ENCODE measurements around the gene KCNK5.
A peak's percentile ranks its signal among the peaks of the same experiment; 100 is the strongest.

The KCNK5 gene

GRCh38 chr6:39240155-39240757, 11.0 kb upstream of the KCNK5 start:
- DNase-seq: no peak

DNA sequence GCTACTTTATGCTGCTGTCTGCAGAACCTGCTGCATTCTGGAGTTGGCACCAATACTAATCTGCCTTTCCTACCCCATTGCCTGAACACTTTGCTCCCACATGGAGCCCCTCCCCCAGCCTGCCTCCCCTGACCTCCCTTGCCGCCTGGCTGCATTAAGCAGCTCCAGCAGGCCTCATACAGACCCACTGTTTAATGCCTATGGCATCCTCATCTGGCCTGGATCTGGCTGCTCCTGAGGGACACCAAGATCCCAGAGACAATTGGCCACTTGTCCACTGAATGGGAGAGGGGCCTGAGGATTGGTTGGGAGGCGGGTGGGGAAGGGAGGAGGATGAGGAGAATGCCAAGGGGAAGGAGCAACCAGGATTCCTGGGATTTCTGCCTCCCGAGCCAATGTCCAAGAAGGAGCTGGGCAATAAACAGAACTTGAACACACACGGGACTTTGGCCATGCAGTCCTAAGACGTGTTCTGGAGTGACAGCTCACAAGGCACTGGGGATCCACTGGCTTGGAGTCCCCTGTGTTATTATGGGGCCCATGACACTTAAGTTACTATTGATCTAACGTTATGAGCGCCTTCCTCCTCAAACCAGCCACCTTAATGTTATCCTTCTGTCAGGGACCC, 10.4 kb upstream of the KCNK5 start:
- no peak for DNase-seq

DNA sequence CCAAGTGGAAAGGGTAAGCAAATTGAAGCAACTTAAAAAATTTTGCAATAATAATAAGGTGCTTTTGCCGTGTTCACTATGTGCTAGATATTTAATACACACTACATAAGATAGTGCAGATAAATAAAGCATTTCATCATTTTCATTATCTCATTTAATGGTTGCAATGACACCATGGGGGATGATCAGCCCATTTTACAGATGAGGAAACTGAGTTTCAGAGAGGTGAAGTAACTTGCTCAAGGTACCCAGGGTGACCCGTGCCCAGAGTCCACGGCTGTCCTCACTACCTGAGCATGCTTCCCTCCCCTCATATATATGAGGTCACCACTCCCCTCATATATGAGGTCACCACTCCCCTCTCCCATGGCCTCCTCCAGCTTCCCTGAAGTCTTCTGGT, 7.5 kb upstream of the KCNK5 start:
- no peak for DNase-seq

GRCh38 chr6:39233333-39233732, 4.1 kb upstream of the KCNK5 start:
- DNase-seq: no peak

GRCh38 chr6:39231521-39232243, 2.4 kb upstream of the KCNK5 start:
- DNase-seq: no peak

GRCh38 chr6:39230654-39231035, 1.4 kb upstream of the KCNK5 start:
- DNase-seq: no peak

DNA sequence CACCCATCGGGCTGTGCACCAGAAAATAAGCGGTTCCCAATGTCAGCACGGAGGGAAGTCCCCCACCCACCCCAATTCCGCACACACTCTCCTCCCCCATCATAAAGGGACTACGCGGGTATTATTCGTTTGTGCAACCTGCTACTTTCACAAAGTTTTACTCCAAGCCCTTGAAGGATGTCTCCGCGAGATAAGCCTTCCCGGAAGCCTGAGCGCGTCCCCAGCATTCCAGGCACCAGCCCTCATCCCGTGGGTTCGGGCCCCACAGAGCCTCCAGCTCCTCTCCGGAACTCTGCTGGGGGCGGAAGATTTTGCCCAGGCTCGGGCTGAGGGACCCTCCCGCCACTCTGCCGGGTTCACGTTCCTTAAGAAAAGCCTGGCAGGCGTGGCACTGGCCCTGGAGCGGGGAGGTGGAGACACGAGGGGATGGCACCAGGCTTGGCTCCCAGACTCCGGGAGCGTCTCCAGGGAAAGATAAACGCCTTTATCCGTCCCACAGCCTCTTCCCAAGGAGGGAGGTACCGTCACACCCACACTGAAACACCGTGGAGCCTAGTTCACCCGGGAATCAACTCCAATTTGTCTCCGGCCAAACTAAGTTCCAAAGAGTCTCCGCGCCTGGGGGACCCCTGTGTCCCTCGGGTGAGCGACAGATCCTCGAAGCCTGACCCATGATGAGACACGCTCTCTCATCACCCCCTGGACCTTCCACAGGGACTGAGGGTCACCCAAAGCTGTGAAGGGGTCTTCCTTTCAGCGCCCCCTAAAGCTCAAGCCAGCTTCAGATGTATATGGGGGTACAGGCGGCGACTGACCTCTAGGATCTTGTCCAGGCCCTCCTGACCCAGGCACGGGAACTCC, 934 bp downstream of the KCNK5 start:
- no peak for DNase-seq

- no peak for DNase-seq
Measured at GRCh38 chr6:39227476-39227875, 1.8 kb downstream of the KCNK5 start.

GRCh38 chr6:39226639-39227329, 2.5 kb downstream of the KCNK5 start:
- no peak for DNase-seq

GRCh38 chr6:39225946-39226437, 3.3 kb downstream of the KCNK5 start:
- no peak for DNase-seq

DNA sequence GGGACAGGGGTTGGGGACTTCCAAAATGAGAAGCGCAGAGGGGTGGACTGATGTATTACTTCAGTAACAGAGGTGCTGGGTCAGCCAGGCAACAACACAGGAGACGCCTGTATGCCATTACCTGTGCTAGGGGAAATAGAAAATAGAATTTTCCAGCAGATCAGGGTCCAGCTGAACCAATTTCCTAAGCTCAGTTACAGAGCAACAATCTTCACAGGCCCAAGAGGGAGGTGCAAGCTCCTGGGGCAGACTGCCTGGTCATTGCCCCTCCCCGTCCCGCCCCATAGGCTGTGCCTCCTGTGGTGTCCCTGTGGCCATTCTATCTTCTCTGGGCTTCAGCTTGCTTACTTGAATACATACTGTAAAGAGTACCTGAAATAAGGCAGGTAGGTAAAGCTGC, 3.7 kb downstream of the KCNK5 start:
- DNase-seq: no peak

DNA sequence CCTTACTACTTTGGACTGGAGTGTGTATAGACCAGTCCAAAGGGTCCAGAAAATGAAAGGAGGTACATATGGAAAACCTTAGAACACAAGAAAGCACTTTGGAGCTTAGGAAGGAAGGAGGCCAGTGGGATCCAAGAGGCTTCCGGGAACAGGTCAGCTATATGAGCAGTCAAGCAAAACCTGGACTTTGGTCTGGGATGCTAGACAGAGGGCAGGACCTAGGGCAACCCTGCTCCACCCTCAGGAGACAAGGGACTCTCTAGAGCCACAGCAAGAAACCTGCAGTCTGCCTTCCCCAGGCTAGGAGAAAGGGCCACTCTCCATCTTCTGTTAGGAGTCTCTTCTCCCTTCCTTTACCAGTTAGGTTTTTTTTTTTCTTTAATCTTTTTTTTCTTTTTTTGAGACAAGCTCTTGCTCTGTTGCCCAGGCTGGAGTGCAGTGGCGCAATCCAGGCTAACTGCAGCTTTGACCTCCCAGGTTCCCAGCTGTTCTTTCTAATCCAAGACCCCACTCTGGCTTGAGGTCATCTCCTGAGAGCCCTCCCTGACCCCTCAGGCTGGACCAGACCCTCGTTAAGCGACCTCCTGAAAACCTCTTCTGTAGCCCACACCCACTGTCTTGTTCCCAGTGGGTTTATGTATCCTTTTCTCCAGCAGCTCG, 4.6 kb downstream of the KCNK5 start:
- DNase-seq: no peak

GRCh38 chr6:39224011-39224410, 5.3 kb downstream of the KCNK5 start:
- DNase-seq: no peak

DNA sequence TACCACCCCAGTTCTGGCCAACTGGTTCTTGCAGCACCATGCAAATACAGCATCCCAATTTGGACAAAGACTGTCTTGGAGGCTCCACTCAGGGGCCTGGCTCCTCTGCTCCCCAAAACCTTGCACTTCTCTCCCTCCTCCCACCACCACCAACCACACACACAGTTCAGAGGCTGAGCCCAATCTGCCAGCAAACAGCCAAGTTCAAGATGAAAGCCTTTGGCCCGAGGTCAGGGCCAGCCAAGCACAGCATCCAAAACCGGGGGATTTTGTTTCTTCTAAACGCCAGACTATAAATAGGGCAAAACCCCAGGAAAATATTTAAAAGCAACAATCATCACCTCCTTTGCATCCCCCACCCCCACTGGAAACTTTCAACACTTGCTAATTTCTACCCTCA, 5.7 kb downstream of the KCNK5 start:
- DNase-seq: no peak

DNA sequence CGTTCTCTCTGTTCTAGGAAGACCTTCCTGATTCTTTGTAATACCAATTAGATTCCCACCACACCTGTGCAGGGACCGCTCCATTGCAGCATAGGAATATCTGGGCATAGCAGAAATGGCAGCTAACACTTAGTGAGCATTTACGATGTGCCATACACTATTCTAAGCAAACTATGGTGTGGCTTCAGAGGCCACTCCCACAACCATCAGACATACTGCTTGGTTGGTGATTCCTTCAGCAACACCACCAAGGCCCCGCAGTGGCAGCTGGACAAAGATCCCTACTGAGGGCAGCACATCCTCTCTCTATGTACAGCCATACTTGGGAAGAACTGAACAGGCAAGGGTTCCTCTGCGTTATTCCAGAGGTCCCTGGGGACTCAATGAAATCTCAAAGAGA, 6.2 kb downstream of the KCNK5 start:
- no peak for DNase-seq

DNA sequence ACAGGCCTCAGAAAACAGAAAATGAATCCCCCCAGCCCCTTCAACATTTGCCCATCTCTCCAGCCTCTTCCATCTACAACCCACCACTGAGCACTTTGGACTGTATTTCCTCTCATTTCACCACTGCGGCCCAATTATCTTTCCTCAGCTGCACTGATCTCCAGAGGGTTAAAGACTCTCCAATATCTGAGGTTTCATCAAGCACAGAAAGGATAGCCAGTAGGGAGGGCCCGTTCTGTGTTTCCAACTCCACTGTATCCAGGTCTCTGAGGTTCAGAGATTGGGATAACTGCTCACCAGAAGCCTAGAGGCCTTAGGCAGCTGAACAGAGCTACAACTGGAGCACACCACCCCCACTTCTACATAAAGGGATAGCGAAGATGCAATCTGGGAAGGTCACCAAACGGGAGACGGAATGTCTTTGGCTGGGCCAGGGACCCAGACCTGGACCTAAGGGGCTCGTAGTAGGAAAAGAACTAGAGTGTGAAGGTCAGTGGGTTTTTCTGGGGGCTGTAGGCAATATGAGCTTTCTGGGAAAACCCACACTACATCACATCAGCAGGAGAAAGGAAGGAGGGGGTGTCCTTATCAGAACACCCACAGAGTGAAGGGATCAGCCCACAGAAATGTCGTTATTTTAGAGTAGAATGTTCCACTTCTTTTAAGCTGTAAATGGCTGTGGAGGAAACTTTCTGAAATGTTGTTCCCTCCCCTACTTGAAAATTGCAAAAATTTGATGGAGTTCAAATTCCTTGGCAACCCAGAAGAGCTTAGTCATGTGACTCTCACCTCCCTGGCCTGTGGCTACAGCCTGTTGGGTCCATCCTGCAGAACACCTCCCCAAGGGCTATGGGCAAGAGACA, 7.3 kb downstream of the KCNK5 start:
- DNase-seq: no peak

DNA sequence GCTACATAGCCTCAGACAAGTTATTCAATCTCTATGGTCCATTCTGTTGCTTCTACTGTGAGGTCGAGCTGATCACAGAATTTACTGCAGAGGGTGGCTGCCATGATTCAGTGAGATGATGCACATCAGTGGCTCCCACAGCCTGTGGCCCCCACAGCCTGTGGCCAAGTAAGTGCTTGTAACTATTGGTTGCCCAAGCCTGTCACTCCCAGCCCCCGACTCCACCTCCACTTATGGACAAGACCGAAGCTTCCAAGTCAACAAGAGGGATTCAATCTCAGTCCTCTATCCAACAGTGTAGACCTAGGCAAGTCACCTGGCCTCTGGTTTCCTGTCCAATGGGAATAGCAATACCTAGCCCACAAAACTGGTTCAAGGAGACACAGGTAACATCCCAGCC, 8.2 kb downstream of the KCNK5 start:
- no peak for DNase-seq

- DNase-seq: peak; percentile 52
Measured at GRCh38 chr6:39218868-39219567, 10.3 kb downstream of the KCNK5 start.

GRCh38 chr6:39217177-39217864, 12.0 kb downstream of the KCNK5 start:
- no peak for DNase-seq
